ENCODE measurements around the gene TUBA4B.

The TUBA4B gene

DNA sequence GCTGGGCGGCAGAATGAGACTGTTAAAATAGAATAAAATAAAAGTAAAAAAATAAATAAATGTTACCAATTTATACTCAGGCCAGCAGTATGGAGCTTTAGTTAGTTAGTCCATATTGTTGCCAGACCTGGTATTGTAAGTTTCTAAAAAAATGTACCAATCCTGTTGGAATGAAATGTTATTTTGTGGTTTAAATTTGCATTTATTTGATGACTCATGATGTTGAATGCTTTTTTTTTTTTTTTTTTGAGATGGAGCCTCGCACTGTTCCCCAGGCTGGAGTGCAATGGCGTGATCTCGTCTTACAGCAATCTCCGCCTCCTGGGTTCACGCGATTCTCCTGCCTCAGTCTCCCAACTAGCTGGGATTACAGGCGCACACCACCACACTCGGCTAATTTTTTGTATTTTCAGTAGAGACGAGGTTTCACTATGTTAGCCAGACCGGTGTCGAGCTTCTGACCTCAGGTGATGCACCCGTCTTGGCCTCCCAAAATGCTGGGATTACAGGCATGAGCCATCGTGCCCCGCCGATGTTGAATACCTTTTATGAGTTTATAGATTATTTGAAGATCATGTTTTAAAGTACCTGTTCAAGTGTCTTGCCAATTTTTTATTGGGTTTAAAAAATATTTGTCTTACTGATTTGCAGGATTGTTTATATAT lies 61.9 kb downstream of the TUBA4B start:
- no peak for DNase-seq (ENCODE audit: low read depth in 2 of 2, low spot score in 1 of 2)
